Stimulated activated CD8-positive, alpha-beta memory T cell treated with anti-CD3 and anti-CD28 coated beads, Interleukin-2, amount 100 ng/mL, for 1 hour (primary cell): ENCODE measurements around the gene KRTAP4-3.
"Not testable (repeated sequence)": the region's sequence is repeated elsewhere in the genome, so short reads cannot be mapped to it uniquely, and the experiment has no call there.

ENCODE experiments used
- DNase-seq, 2 donors: peaks; one replicate each; pipeline ENCODE4 v3.0.0-alpha.2; 2020; ENCODE audit warnings: low read depth in 2 of 2

Gene KRTAP4-3

GRCh38 chr17:41151525-41151924 lies 16.5 kb downstream of the KRTAP4-3 start:
- DNase-seq: no peak

- DNase-seq: no peak
Measured at GRCh38 chr17:41150026-41150425, 18.0 kb downstream of the KRTAP4-3 start.

- no peak for DNase-seq
Measured at GRCh38 chr17:41149652-41149985, 18.4 kb downstream of the KRTAP4-3 start, which contains the start of gene KRTAP4-5. Gene KRTAP4-5, minus strand, starts transcription at chr17:41149825. Its CDS starts 58 bp downstream, at chr17:41149767.

DNA sequence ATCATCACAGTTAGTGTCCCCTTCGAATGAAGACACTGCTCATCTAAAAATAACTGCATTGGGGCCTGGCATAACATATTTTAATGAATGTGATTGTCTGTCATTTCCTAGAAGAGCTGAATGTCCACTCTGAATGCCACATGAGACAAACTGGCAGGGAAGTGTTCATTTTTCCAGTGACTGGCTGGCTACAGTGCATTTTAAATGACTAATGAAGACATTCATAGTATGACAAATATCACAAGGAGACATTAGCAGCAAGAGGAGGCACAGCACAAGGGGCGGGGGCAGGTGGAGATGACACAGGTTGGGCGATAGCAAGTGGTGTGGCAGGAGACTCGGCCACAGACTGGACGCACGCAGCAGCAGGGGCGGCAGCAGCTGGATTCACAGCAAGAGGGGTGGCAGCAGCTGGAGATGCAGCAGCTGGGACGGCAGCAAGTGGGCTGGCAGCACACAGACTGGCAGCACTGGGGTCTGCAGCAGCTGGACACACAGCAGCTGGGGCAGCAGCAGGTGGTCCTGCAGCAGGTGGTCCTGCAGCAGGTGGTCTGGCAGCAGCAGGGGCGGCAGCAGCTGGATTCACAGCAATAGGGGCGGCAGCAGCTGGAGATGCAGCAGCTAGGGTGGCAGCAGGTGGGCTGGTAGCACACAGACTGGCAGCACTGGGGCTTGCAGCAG lies 18.9 kb downstream of the KRTAP4-3 start:
- not testable (repeated sequence) for DNase-seq

- DNase-seq: no peak
Measured at GRCh38 chr17:41147531-41148204, 20.4 kb downstream of the KRTAP4-3 start.

DNA sequence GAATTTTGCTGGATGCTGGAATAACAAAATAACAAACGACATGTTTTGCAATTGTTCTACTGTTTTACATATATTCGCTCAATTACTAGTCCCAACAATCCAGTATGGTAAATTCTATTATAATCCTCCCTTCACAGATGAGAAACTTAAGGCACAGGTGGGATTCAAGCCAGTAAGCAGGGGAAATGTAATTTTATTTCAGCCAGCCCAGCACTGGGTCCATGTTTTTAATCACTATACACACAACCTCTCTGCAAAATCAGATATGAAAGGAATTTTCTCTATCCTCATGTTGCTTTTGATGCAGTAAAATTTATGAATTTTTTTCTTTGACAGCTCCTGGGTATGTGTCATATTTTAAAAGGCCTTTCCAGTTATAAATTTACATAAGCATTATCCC lies 22.8 kb downstream of the KRTAP4-3 start:
- DNase-seq: no peak

GRCh38 chr17:41144846-41145245 lies 23.2 kb downstream of the KRTAP4-3 start:
- no peak for DNase-seq

GRCh38 chr17:41141361-41141760 lies 26.7 kb downstream of the KRTAP4-3 start:
- no peak for DNase-seq

GRCh38 chr17:41140360-41141131 lies 27.5 kb downstream of the KRTAP4-3 start, which contains the start of gene KRTAP4-6:
Gene KRTAP4-6, minus strand, starts transcription at chr17:41140544. Its CDS starts 57 bp downstream, at chr17:41140487.
- DNase-seq: no peak

- not testable (repeated sequence) for DNase-seq
Measured at GRCh38 chr17:41139865-41140264, 28.2 kb downstream of the KRTAP4-3 start.

GRCh38 chr17:41133880-41134735 lies 33.9 kb downstream of the KRTAP4-3 start:
- no peak for DNase-seq

DNA sequence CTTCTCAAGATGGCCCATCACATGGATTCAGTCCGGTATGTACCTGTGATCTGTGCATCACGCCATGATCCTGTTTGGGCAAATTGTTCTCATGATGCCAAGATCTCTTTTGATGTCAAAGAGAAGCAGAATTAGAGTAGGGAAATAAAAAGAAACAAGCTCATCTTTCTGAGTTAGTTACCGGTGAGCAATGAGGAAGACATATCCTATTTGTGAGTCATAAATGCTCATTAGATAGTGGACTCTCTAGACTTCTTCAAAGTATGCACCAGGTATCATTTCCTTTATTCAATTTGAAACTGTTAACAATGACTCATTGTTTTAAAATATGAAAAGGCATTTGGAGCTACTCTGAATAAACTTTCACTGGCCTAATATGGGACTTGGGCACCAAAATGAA lies 36.0 kb downstream of the KRTAP4-3 start:
- DNase-seq: no peak

- no peak for DNase-seq
Measured at GRCh38 chr17:41127371-41127770, 40.6 kb downstream of the KRTAP4-3 start.

- DNase-seq: no peak
Measured at GRCh38 chr17:41126412-41126811, 41.6 kb downstream of the KRTAP4-3 start.

DNA sequence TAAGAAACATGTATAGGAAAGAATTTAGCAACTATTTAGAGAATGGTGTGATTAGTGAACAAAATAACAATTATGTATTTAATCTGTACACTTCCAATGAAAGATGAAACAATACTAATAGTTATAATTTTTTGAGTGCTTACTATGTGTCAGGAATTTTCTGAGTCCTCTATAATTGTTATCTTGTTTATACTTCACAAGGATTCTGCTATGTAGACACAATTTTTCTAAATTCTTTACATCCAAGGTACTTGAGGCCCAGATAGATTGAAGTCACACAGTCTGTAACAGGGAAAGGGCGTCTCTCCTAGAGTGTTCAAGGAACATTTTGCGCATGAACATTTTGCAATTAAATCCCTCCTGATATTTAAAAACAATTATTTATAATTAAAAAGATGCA lies 43.0 kb downstream of the KRTAP4-3 start:
- DNase-seq: no peak

- DNase-seq: not testable (repeated sequence)
Measured at GRCh38 chr17:41123991-41124371, 44.0 kb downstream of the KRTAP4-3 start, which contains the start of gene KRTAP4-12. Gene KRTAP4-12, minus strand, starts transcription at chr17:41124182. Its CDS starts 60 bp downstream, at chr17:41124122.

GRCh38 chr17:41123292-41123990 lies 44.6 kb downstream of the KRTAP4-3 start:
- DNase-seq: not testable (repeated sequence)

- DNase-seq: no peak
Measured at GRCh38 chr17:41121742-41122141, 46.3 kb downstream of the KRTAP4-3 start.

GRCh38 chr17:41119696-41120690 lies 48.0 kb downstream of the KRTAP4-3 start:
- DNase-seq: not testable (repeated sequence)

DNA sequence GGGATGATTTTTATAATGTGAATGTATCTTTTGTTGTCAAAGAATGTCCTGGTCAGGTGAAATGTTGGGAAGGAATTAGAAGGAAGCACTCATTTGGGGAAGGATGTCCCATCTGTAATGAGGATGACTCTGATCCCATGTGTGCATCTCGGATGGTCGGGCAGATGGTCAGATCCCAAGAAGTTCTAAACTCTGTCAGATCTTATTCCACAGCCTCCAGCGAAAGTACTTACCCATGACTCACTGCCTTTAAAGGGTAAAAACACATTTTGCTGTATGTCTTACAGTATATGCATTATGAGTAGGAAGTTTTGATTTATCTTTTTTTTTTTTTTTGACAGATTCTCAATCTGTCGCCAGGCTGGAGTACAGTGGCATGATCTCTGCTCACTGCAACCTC lies 49.3 kb downstream of the KRTAP4-3 start:
- DNase-seq: no peak
